Astrocyte (in vitro differentiated cells and primary cell): ENCODE results near the gene TMEM9.

Experiments used
- EZH2 ChIP-seq: IDR thresholded peaks from 2 replicates; pipeline ENCODE4 v1.6.1; 2012; ENCODE audit warnings: mild to moderate bottlenecking, low read length, inconsistent platforms; ENCODE audit not compliant: insufficient read depth
- TF ChIP-seq, protein P1 (sequence below): IDR thresholded peaks from 2 replicates; pipeline ENCODE4 v1.5.1; 2011; ENCODE audit warnings: low read depth, mild to moderate bottlenecking, inconsistent platforms, low read length, moderate library complexity; ENCODE audit not compliant: insufficient read depth

DNA sequence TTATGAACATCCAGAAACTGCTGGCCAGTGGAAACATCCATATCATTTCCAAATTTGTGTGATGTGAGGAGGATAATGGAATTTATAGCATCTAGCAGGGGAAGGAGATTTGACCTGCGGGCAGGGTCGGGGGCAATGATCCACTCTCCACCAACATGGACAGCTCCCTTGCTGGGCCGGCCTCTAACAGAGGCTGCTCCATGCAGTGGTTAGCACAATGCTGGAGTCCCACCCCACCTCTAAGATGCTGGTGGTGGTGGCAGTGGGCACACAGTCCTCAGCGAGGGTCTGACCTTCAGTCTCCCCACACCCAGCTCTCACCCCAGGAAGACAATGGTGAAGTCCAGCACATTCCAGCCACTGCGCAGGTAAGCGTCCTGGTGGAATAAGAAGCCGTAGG lies 60.7 kb downstream of the TMEM9 start:
- TF ChIP-seq, protein P1, sequence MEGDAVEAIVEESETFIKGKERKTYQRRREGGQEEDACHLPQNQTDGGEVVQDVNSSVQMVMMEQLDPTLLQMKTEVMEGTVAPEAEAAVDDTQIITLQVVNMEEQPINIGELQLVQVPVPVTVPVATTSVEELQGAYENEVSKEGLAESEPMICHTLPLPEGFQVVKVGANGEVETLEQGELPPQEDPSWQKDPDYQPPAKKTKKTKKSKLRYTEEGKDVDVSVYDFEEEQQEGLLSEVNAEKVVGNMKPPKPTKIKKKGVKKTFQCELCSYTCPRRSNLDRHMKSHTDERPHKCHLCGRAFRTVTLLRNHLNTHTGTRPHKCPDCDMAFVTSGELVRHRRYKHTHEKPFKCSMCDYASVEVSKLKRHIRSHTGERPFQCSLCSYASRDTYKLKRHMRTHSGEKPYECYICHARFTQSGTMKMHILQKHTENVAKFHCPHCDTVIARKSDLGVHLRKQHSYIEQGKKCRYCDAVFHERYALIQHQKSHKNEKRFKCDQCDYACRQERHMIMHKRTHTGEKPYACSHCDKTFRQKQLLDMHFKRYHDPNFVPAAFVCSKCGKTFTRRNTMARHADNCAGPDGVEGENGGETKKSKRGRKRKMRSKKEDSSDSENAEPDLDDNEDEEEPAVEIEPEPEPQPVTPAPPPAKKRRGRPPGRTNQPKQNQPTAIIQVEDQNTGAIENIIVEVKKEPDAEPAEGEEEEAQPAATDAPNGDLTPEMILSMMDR, result no peak
- no peak for TF ChIP-seq EZH2
